ENCODE measurements around the gene TMEM141. TPM values are rescaled to one million over a fixed set of nuclear protein-coding genes. Genes with fewer than 3 reads are reported as not detected.
A peak's percentile ranks its signal among the peaks of the same experiment; 100 is the strongest.

TMEM141 gene
- polyA plus RNA-seq, 1 donor from 2014 or later, result 30.1 TPM

DNA sequence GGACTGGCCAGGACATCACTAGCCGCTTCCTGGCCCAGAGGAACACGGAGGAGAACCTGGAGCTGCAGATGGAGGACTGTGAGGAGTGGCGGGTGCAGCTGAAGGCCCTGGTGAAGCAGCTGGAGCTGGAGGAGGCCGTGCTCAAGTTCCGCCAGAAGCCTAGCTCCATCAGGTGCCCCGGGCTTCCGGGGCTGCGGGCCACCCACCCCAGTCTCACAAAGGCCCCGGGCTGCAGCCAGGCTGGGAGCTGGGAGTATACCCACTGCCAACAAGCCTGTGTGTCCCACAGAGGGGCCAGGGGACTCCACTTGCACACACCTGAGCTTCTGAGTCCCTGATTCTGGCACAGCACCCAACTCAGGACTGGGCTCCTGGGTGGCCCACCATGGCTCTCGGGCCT lies 14.9 kb downstream of the TMEM141 start:
- no peaks in the 10 kb centered on the region for H3K27me3 ChIP-seq (ENCODE audit: insufficient read depth, low read depth, low read length)
- H3K36me3 ChIP-seq (ENCODE audit: insufficient read depth, low read length), result no peaks in the 10 kb centered on the region
- no peak overlapping the region for H3K9ac ChIP-seq (ENCODE audit: low read length)
- H3K4me3 ChIP-seq (ENCODE audit: low read length), result no peak overlapping the region
- H2AFZ ChIP-seq (ENCODE audit: low read depth, low read length), result no peak overlapping the region
- no peak overlapping the region for H3K27ac ChIP-seq (ENCODE audit: low read length)
- TF ChIP-seq EZH2 (IDR thresholded peaks at IDR 0.05; ENCODE audit: borderline replicate concordance, insufficient read depth, low read length, poor library complexity, severe bottlenecking), result no peak
- no peak for TF ChIP-seq SMC3 (conservative IDR thresholded peaks at IDR 0.05; ENCODE audit: poor library complexity)
- no peak for TF ChIP-seq MXI1 (conservative IDR thresholded peaks at IDR 0.05; ENCODE audit: poor library complexity, severe bottlenecking)
- no peak for TF ChIP-seq TAF1 (IDR thresholded peaks at IDR 0.05; ENCODE audit: low read depth)
- TF ChIP-seq, protein P1, sequence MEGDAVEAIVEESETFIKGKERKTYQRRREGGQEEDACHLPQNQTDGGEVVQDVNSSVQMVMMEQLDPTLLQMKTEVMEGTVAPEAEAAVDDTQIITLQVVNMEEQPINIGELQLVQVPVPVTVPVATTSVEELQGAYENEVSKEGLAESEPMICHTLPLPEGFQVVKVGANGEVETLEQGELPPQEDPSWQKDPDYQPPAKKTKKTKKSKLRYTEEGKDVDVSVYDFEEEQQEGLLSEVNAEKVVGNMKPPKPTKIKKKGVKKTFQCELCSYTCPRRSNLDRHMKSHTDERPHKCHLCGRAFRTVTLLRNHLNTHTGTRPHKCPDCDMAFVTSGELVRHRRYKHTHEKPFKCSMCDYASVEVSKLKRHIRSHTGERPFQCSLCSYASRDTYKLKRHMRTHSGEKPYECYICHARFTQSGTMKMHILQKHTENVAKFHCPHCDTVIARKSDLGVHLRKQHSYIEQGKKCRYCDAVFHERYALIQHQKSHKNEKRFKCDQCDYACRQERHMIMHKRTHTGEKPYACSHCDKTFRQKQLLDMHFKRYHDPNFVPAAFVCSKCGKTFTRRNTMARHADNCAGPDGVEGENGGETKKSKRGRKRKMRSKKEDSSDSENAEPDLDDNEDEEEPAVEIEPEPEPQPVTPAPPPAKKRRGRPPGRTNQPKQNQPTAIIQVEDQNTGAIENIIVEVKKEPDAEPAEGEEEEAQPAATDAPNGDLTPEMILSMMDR (IDR thresholded peaks at IDR 0.05; ENCODE audit: poor library complexity, severe bottlenecking), result no peak
- TF ChIP-seq, protein P2, sequence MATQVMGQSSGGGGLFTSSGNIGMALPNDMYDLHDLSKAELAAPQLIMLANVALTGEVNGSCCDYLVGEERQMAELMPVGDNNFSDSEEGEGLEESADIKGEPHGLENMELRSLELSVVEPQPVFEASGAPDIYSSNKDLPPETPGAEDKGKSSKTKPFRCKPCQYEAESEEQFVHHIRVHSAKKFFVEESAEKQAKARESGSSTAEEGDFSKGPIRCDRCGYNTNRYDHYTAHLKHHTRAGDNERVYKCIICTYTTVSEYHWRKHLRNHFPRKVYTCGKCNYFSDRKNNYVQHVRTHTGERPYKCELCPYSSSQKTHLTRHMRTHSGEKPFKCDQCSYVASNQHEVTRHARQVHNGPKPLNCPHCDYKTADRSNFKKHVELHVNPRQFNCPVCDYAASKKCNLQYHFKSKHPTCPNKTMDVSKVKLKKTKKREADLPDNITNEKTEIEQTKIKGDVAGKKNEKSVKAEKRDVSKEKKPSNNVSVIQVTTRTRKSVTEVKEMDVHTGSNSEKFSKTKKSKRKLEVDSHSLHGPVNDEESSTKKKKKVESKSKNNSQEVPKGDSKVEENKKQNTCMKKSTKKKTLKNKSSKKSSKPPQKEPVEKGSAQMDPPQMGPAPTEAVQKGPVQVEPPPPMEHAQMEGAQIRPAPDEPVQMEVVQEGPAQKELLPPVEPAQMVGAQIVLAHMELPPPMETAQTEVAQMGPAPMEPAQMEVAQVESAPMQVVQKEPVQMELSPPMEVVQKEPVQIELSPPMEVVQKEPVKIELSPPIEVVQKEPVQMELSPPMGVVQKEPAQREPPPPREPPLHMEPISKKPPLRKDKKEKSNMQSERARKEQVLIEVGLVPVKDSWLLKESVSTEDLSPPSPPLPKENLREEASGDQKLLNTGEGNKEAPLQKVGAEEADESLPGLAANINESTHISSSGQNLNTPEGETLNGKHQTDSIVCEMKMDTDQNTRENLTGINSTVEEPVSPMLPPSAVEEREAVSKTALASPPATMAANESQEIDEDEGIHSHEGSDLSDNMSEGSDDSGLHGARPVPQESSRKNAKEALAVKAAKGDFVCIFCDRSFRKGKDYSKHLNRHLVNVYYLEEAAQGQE (IDR thresholded peaks at IDR 0.05; ENCODE audit: borderline replicate concordance), result no peak
- no peak for TF ChIP-seq EP300 (conservative IDR thresholded peaks at IDR 0.05; ENCODE audit: poor library complexity, severe bottlenecking)
- no peak for TF ChIP-seq POLR2AphosphoS5 (IDR thresholded peaks at IDR 0.05)
- no peak for TF ChIP-seq RAD21 (conservative IDR thresholded peaks at IDR 0.05)
- H3K9me2 ChIP-seq (ENCODE audit: insufficient read depth, low read length), result no peaks in the 10 kb centered on the region
- H3K79me2 ChIP-seq (replicated peaks; ENCODE audit: insufficient read depth, low read length), result peaks cover 25% of the 10 kb centered on the region
- H3K9me3 ChIP-seq (ENCODE audit: low read length), result no peaks in the 10 kb centered on the region
- H3F3A ChIP-seq (ENCODE audit: insufficient read depth, low read length, poor library complexity, severe bottlenecking), result no peaks in the 10 kb centered on the region
- no peak overlapping the region for H3K4me2 ChIP-seq (ENCODE audit: low read length)
- no peaks in the 10 kb centered on the region for H4K20me1 ChIP-seq (ENCODE audit: insufficient read depth)

DNA sequence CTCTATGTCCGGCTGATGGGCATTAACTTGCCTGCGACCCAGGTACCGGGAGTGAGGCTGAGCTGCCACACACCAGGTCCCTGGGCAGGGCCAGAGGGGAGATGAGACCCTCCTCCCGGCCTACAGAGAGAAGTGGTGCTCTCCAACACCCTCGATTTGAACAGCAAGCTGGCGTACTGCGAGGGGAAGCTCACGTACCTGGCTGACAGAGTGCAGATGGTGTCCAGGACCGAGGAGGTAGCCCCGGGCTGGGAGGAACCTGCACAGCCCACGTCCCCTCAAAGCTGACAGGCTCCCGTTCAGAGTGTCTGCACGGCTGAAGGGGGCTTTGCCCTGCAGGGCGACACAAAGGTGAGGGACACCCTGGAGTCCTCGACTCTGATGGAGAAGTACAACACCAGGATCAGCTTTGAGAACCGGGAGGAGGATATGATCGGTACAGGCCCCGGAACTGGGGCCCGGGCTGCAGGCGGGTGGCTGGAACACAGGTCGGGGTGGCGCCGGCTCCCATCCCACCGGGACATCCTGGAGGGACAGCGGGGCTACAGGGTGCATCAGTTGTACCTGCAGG lies 15.6 kb downstream of the TMEM141 start:
- Histone ChIP-seq H3K9me2 (ENCODE audit: insufficient read depth, low read length) (no peaks in the 10 kb centered on the region), H3K27ac (ENCODE audit: low read length) (no peak overlapping the region), H2AFZ (ENCODE audit: low read depth, low read length) (no peak overlapping the region), H3K4me2 (ENCODE audit: low read length) (peak overlapping the region; percentile 76), H3F3A (ENCODE audit: insufficient read depth, low read length, poor library complexity, severe bottlenecking) (no peaks in the 10 kb centered on the region), H3K9ac (ENCODE audit: low read length) (peak overlapping the region; percentile 77), H3K36me3 (ENCODE audit: insufficient read depth, low read length) (no peaks in the 10 kb centered on the region), H3K27me3 (ENCODE audit: insufficient read depth, low read depth, low read length) (no peaks in the 10 kb centered on the region), H4K20me1 (ENCODE audit: insufficient read depth) (no peaks in the 10 kb centered on the region), H3K79me2 (replicated peaks; ENCODE audit: insufficient read depth, low read length) (peaks cover 28% of the 10 kb centered on the region), H3K9me3 (ENCODE audit: low read length) (no peaks in the 10 kb centered on the region), H3K4me3 (ENCODE audit: low read length) (peak overlapping the region; percentile 80)
- TF ChIP-seq POLR2AphosphoS5 (IDR thresholded peaks at IDR 0.05), result no peak
- TF ChIP-seq, protein P1 (IDR thresholded peaks at IDR 0.05; ENCODE audit: poor library complexity, severe bottlenecking), result no peak
- no peak for TF ChIP-seq EZH2 (IDR thresholded peaks at IDR 0.05; ENCODE audit: borderline replicate concordance, insufficient read depth, low read length, poor library complexity, severe bottlenecking)
- TF ChIP-seq, protein P2 (IDR thresholded peaks at IDR 0.05; ENCODE audit: borderline replicate concordance), result no peak
- TF ChIP-seq MXI1 (conservative IDR thresholded peaks at IDR 0.05; ENCODE audit: poor library complexity, severe bottlenecking), result no peak
- no peak for TF ChIP-seq RAD21 (conservative IDR thresholded peaks at IDR 0.05)
- no peak for TF ChIP-seq SMC3 (conservative IDR thresholded peaks at IDR 0.05; ENCODE audit: poor library complexity)
- TF ChIP-seq EP300 (conservative IDR thresholded peaks at IDR 0.05; ENCODE audit: poor library complexity, severe bottlenecking), result no peak
